ENCODE data around the gene RHOF.

RHOF gene

GRCh38 chr12:121831571-121832245 lies 38.2 kb upstream of the RHOF start:
- Histone ChIP-seq H3K36me3 (peaks cover 36% of the 10 kb centered on the region), H3K4me1 (no peaks in the 10 kb centered on the region), H3K4me3 (ENCODE audit: low read depth, low read length) (no peak overlapping the region), H3K27me3 (no peaks in the 10 kb centered on the region), H3K9me3 (no peaks in the 10 kb centered on the region)
- TF ChIP-seq, protein P1, sequence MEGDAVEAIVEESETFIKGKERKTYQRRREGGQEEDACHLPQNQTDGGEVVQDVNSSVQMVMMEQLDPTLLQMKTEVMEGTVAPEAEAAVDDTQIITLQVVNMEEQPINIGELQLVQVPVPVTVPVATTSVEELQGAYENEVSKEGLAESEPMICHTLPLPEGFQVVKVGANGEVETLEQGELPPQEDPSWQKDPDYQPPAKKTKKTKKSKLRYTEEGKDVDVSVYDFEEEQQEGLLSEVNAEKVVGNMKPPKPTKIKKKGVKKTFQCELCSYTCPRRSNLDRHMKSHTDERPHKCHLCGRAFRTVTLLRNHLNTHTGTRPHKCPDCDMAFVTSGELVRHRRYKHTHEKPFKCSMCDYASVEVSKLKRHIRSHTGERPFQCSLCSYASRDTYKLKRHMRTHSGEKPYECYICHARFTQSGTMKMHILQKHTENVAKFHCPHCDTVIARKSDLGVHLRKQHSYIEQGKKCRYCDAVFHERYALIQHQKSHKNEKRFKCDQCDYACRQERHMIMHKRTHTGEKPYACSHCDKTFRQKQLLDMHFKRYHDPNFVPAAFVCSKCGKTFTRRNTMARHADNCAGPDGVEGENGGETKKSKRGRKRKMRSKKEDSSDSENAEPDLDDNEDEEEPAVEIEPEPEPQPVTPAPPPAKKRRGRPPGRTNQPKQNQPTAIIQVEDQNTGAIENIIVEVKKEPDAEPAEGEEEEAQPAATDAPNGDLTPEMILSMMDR (IDR thresholded peaks at IDR 0.05; ENCODE audit: low read depth, low read length), result no peak
- no peak for DNase-seq

GRCh38 chr12:121830588-121831265 lies 37.2 kb upstream of the RHOF start:
- H3K9me3 ChIP-seq, result no peaks in the 10 kb centered on the region
- no peak for DNase-seq
- H3K4me1 ChIP-seq, result no peaks in the 10 kb centered on the region
- H3K36me3 ChIP-seq, result peaks cover 40% of the 10 kb centered on the region
- no peaks in the 10 kb centered on the region for H3K27me3 ChIP-seq
- H3K4me3 ChIP-seq (ENCODE audit: low read depth, low read length), result no peak overlapping the region
- TF ChIP-seq, protein P1 (IDR thresholded peaks at IDR 0.05; ENCODE audit: low read depth, low read length), result no peak

DNA sequence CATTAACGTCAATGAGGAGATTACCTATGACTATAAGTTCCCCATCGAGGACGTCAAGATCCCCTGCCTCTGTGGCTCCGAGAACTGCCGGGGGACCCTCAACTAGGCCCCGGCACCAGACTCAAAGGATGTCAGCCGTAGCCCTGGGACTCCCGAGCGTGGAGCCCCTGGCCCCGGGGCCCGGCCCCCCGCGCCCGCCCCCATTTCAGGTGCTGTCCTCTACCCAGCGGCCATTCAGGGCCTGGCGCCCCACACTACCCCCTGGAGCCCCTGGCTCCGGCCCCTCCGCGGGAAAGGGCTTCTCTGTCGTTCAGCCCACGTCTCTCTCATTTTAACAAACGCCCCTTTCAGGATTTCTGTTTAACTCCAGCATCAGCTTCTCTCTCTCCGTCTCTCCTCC lies 36.6 kb upstream of the RHOF start:
- Histone ChIP-seq H3K36me3 (peaks cover 41% of the 10 kb centered on the region), H3K4me1 (no peaks in the 10 kb centered on the region), H3K27me3 (no peaks in the 10 kb centered on the region), H3K4me3 (ENCODE audit: low read depth, low read length) (no peak overlapping the region), H3K9me3 (no peaks in the 10 kb centered on the region)
- TF ChIP-seq, protein P1 (IDR thresholded peaks at IDR 0.05; ENCODE audit: low read depth, low read length), result no peak
- DNase-seq, result no peak

GRCh38 chr12:121829250-121829918 lies 35.9 kb upstream of the RHOF start:
- DNase-seq, result peak; percentile 13
- TF ChIP-seq, protein P1 (IDR thresholded peaks at IDR 0.05; ENCODE audit: low read depth, low read length), result no peak
- Histone ChIP-seq H3K27me3 (no peaks in the 10 kb centered on the region), H3K4me1 (no peaks in the 10 kb centered on the region), H3K36me3 (peaks cover 43% of the 10 kb centered on the region), H3K9me3 (no peaks in the 10 kb centered on the region), H3K4me3 (ENCODE audit: low read depth, low read length) (no peak overlapping the region)

DNA sequence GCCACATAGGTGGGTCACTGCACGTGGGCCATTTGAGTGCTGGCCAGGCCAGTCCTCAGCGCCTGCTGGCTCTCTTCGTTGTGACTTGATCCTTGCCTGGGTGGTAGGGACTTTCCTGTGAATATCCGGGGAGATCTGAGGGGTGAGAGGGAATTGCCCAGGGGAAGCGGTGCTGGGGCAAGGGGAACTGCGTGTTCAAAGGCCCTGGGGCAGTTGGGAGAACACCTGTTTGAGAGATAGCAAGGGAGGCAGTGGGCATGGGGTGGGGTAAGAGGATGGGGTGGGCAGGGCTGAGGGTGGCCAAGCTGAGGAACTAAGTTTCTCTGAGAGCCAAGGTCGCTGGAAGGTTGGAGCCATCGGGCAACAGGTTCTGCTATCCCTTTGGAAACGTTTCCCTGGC lies 35.3 kb upstream of the RHOF start:
- Histone ChIP-seq H3K9me3 (no peaks in the 10 kb centered on the region), H3K4me3 (ENCODE audit: low read depth, low read length) (no peak overlapping the region), H3K27me3 (no peaks in the 10 kb centered on the region), H3K36me3 (peaks cover 49% of the 10 kb centered on the region), H3K4me1 (no peaks in the 10 kb centered on the region)
- DNase-seq, result no peak
- TF ChIP-seq, protein P1 (IDR thresholded peaks at IDR 0.05; ENCODE audit: low read depth, low read length), result no peak

DNA sequence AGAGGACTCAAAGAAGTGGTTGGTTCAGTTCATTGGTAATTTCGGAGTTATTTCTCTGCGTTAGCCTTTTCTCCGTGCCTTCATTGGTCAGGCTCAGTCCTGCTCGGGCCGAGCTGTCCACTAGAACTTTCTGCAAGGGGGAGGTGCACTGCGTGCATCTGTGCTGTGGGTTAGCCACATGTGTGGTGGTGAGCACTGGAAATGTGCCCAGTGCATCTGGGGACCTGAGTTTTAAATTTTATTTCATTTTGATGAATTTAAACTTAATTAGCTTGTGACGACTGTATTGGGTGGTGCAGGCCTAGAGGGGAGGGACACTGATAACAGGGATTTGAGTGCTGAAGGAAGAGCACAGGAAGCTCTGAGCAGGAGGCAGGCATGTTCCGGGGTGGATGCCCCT lies 34.8 kb upstream of the RHOF start:
- TF ChIP-seq, protein P1 (IDR thresholded peaks at IDR 0.05; ENCODE audit: low read depth, low read length), result no peak
- peaks cover 54% of the 10 kb centered on the region for H3K36me3 ChIP-seq
- no peaks in the 10 kb centered on the region for H3K27me3 ChIP-seq
- no peak for DNase-seq
- H3K9me3 ChIP-seq, result no peaks in the 10 kb centered on the region
- H3K4me3 ChIP-seq (ENCODE audit: low read depth, low read length), result no peak overlapping the region
- H3K4me1 ChIP-seq, result no peaks in the 10 kb centered on the region

Measured in BE2C (cell line).